Lower leg skin (tissue), 3 donors: Measurements from ENCODE around the gene SOS1.

Source experiments
- CTCF ChIP-seq, 3 donors: fragments of 450-650 bp; IDR thresholded peaks; one replicate each; pipeline ENCODE4 v1.5.1; 2016; ENCODE audit warnings: antibody characterized with exemption in 3 of 3, mild to moderate bottlenecking in 3 of 3, moderate library complexity in 2 of 3
- POLR2A ChIP-seq, 2 donors: fragments of 450-650 bp; IDR thresholded peaks; one replicate each; pipeline ENCODE4 v1.6.1; 2016 to 2017; ENCODE audit warnings: antibody characterized with exemption in 2 of 2, mild to moderate bottlenecking in 1 of 2, moderate library complexity in 1 of 2

- no peak for TF ChIP-seq CTCF (IDR thresholded peaks at IDR 0.05)
- TF ChIP-seq POLR2A (IDR thresholded peaks at IDR 0.05), result no peak
These were observed 152.8 kb downstream of the SOS1 start for GRCh38 chr2:38968021-38968420.
